GM12878 (cell line): ENCODE results near the gene FCER1G. TPM values are rescaled to one million over a fixed set of nuclear protein-coding genes. Genes with fewer than 3 reads are reported as not detected.
A peak's percentile ranks its signal among the peaks of the same experiment; 100 is the strongest.

Experiments
- CBFB ChIP-seq: IDR thresholded peaks from 2 replicates; pipeline ENCODE4 v1.6.1; 2016; ENCODE audit warnings: antibody characterized with exemption, low read depth
- CEBPB ChIP-seq, 2 experiments: fragments of 150-350 bp in 1 of 2; IDR thresholded peaks; 2 replicates each; pipeline ENCODE4 v1.6.1; 2012 to 2014; ENCODE audit warnings: low read depth in 2 of 2, low read length in 2 of 2, borderline replicate concordance in 1 of 2, inconsistent platforms in 1 of 2
- CHD4 ChIP-seq: fragments of 200-600 bp; sonication (generic); IDR thresholded peaks from 2 replicates; pipeline ENCODE4 v1.6.1; 2016; ENCODE audit warnings: mild to moderate bottlenecking
- JUND ChIP-seq: IDR thresholded peaks from 2 replicates; pipeline ENCODE4 v1.6.1; 2012; ENCODE audit warnings: low read depth, mild to moderate bottlenecking, low read length, improper control_type of control experiment, moderate library complexity
- KAT2A ChIP-seq: conservative IDR thresholded peaks from 2 replicates; pipeline ENCODE4 v1.6.1; 2011; ENCODE audit warnings: low read depth, low read length; ENCODE audit not compliant: control insufficient read depth
- MEF2A ChIP-seq: IDR thresholded peaks from 2 replicates; pipeline ENCODE4 v1.6.1; 2011; ENCODE audit warnings: low read depth, mild to moderate bottlenecking, low read length, moderate library complexity; ENCODE audit not compliant: insufficient read depth
- NBN ChIP-seq: fragments of 450-650 bp; IDR thresholded peaks from 2 replicates; pipeline ENCODE4 v1.6.1; 2016
- NR2C1 ChIP-seq: fragments of 450-650 bp; IDR thresholded peaks from 2 replicates; pipeline ENCODE4 v1.6.1; 2017; ENCODE audit warnings: antibody characterized with exemption, mild to moderate bottlenecking, moderate library complexity
- PAX5 ChIP-seq: IDR thresholded peaks from 2 replicates; pipeline ENCODE4 v1.6.1; 2011; ENCODE audit warnings: low read depth, low read length, borderline replicate concordance
- POLR2AphosphoS5 ChIP-seq: IDR thresholded peaks from 2 replicates; pipeline ENCODE4 v1.6.1; 2011; ENCODE audit warnings: mild to moderate bottlenecking, low read length, inconsistent platforms
- RAD21 ChIP-seq: IDR thresholded peaks from 2 replicates; pipeline ENCODE4 v1.6.1; 2011; ENCODE audit warnings: mild to moderate bottlenecking, low read depth, low read length, moderate library complexity; ENCODE audit not compliant: insufficient read depth
- SMAD5 ChIP-seq: IDR thresholded peaks from 2 replicates; pipeline ENCODE4 v1.6.1; 2016; ENCODE audit warnings: antibody characterized with exemption, low read depth
- SMARCA5 ChIP-seq: fragments of 450-650 bp; IDR thresholded peaks from 2 replicates; pipeline ENCODE4 v1.6.1; 2017; ENCODE audit warnings: mild to moderate bottlenecking
- SMC3 ChIP-seq: IDR thresholded peaks from 2 replicates; pipeline ENCODE4 v1.6.1; 2011; ENCODE audit warnings: low read length, improper control_type of control experiment, borderline replicate concordance
- SRF ChIP-seq, 2 experiments: IDR thresholded peaks; 2 replicates each; pipeline ENCODE4 v1.6.1; 2011; ENCODE audit warnings: low read depth in 2 of 2, low read length in 2 of 2, mild to moderate bottlenecking in 1 of 2, moderate library complexity in 1 of 2
- TBL1XR1 ChIP-seq: IDR thresholded peaks from 2 replicates; pipeline ENCODE4 v1.6.1; 2012; ENCODE audit warnings: low read depth, low read length, improper control_type of control experiment
- ZNF384 ChIP-seq: IDR thresholded peaks from 2 replicates; pipeline ENCODE4 v1.6.1; 2012; ENCODE audit warnings: low read depth, mild to moderate bottlenecking, low read length, improper control_type of control experiment, borderline replicate concordance
- polyA plus RNA-seq, 11 experiments: library from polyadenylated mRNA; depleted of rRNA in 4 of 11; unstranded in 6 of 11; stranded (reverse) in 5 of 11; fragments of >200 nt; fragmentation: Nextera tagmentation in 4 of 11; fragmentation: Illumina TruSeq in 1 of 11; extraction: Ambion mirVana in 4 of 11; extraction: Trizol in 1 of 11; gene quantifications; 1 replicate in 1 of 11; 2 replicates in 10 of 11; pipeline versions ENCODE4 v1.2.1 to v1.2.3, GENCODE V29; 2011 to 2016; ENCODE audit warnings: inconsistent platforms in 2 of 11, missing spikeins in 2 of 11, low read depth in 1 of 11
- total RNA-seq, 4 experiments: library from RNA; depleted of rRNA in 3 of 4; stranded (reverse); fragments of >200 nt in 3 of 4; fragmentation: Illumina TruSeq in 1 of 4; extraction: Trizol in 1 of 4; gene quantifications; 2 replicates each; pipeline versions ENCODE4 v1.2.1 to v1.2.3, GENCODE V29; 2013 to 2021
- TF ChIP-seq, protein P1 (sequence below), 3 experiments: IDR thresholded peaks in 2 of 3; conservative IDR thresholded peaks in 1 of 3; 2 replicates each; pipeline ENCODE4 v1.5.1; 2011; ENCODE audit warnings: low read depth in 3 of 3, low read length in 3 of 3, mild to moderate bottlenecking in 3 of 3, control low read depth in 2 of 3, moderate library complexity in 2 of 3, inconsistent platforms in 1 of 3, mixed read lengths in 1 of 3; ENCODE audit not compliant: control insufficient read depth in 2 of 3, insufficient read depth in 1 of 3; ENCODE audit errors: extremely low read depth in 1 of 3
- TF ChIP-seq, protein P2 (sequence below): fragments of 450-650 bp; IDR thresholded peaks from 2 replicates; pipeline ENCODE4 v1.6.1; 2017; ENCODE audit warnings: mild to moderate bottlenecking, moderate library complexity
- TF ChIP-seq, protein P3 (sequence below): IDR thresholded peaks from 2 replicates; pipeline ENCODE4 v1.6.1; 2011; ENCODE audit warnings: low read depth, mild to moderate bottlenecking, low read length, moderate library complexity, borderline replicate concordance; ENCODE audit errors: extremely low read depth
- TF ChIP-seq, protein P4 (sequence below): IDR thresholded peaks from 2 replicates; pipeline ENCODE4 v1.6.1; 2012; ENCODE audit warnings: mild to moderate bottlenecking, low read depth, low read length

FCER1G gene
- total and polyA plus RNA-seq, 10 of the 15 experiments (the other 5 are each of a cell fraction or from before 2014, with no cell fraction given): 0.40 to 1.9 (median 0.89) TPM

DNA sequence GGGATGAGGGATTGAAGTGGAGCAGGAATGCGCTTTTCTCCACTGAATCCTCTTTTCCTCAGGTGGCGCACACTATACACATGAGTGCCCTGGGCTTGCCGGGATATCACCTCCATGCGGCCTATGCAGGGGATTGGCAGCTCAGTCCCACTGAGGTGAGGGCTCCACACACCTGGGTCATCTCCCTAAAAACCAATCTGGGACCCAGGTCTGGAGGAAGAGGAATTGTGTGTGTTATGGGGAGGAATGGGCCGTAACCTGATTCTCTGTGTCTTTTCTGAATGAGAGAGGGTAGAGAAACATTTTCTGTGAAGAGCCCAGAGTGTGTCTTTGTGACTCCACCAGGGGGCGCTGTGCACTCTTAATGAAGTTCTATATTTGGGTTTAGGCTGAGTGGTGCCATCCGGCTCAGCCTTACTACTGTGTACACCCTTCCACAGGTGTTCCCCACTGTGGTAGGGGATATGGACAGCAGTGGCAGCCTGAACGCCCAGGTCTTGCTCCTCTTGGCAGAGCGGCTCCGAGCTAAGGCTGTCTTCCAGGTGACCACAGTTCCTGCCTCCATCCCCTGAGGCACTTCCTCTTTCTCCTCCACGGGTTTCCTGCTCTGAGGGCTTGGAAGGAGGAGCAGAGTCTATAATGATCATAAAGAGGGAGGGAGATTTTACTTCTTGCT, 12.2 kb downstream of the FCER1G start (continued):
- TF ChIP-seq, protein P1, sequence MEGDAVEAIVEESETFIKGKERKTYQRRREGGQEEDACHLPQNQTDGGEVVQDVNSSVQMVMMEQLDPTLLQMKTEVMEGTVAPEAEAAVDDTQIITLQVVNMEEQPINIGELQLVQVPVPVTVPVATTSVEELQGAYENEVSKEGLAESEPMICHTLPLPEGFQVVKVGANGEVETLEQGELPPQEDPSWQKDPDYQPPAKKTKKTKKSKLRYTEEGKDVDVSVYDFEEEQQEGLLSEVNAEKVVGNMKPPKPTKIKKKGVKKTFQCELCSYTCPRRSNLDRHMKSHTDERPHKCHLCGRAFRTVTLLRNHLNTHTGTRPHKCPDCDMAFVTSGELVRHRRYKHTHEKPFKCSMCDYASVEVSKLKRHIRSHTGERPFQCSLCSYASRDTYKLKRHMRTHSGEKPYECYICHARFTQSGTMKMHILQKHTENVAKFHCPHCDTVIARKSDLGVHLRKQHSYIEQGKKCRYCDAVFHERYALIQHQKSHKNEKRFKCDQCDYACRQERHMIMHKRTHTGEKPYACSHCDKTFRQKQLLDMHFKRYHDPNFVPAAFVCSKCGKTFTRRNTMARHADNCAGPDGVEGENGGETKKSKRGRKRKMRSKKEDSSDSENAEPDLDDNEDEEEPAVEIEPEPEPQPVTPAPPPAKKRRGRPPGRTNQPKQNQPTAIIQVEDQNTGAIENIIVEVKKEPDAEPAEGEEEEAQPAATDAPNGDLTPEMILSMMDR (IDR thresholded peaks at IDR 0.05 in 2 of 3, conservative IDR thresholded peaks at IDR 0.05 in 1 of 3; ENCODE audit: control insufficient read depth in 2 of 3, extremely low read depth in 1 of 3, insufficient read depth in 1 of 3, low read depth in 3 of 3, low read length in 3 of 3): peak; percentile 79 to 87 (median 84)
- TF ChIP-seq, protein P2, sequence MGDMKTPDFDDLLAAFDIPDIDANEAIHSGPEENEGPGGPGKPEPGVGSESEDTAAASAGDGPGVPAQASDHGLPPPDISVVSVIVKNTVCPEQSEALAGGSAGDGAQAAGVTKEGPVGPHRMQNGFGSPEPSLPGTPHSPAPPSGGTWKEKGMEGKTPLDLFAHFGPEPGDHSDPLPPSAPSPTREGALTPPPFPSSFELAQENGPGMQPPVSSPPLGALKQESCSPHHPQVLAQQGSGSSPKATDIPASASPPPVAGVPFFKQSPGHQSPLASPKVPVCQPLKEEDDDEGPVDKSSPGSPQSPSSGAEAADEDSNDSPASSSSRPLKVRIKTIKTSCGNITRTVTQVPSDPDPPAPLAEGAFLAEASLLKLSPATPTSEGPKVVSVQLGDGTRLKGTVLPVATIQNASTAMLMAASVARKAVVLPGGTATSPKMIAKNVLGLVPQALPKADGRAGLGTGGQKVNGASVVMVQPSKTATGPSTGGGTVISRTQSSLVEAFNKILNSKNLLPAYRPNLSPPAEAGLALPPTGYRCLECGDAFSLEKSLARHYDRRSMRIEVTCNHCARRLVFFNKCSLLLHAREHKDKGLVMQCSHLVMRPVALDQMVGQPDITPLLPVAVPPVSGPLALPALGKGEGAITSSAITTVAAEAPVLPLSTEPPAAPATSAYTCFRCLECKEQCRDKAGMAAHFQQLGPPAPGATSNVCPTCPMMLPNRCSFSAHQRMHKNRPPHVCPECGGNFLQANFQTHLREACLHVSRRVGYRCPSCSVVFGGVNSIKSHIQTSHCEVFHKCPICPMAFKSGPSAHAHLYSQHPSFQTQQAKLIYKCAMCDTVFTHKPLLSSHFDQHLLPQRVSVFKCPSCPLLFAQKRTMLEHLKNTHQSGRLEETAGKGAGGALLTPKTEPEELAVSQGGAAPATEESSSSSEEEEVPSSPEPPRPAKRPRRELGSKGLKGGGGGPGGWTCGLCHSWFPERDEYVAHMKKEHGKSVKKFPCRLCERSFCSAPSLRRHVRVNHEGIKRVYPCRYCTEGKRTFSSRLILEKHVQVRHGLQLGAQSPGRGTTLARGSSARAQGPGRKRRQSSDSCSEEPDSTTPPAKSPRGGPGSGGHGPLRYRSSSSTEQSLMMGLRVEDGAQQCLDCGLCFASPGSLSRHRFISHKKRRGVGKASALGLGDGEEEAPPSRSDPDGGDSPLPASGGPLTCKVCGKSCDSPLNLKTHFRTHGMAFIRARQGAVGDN: no peak
- TF ChIP-seq KAT2A (no peak), CBFB (no peak), SRF (IDR thresholded peaks at IDR 0.05; ENCODE audit: low read depth in 2 of 2, low read length in 2 of 2) (peak; percentile 59 to 72; a peak in 3 of 4 replicates), JUND (no peak), RAD21 (peak; percentile 69), CHD4 (no peak), CEBPB (IDR thresholded peaks at IDR 0.05; ENCODE audit: borderline replicate concordance in 1 of 2, low read depth in 2 of 2, low read length in 2 of 2) (no peak), ZNF384 (peak; percentile 29; the same call in 1 of the 2 replicates), NBN (peak; percentile 70), MEF2A (peak; percentile 86), SMAD5 (no peak), PAX5 (no peak), TBL1XR1 (no peak), SMC3 (peak; percentile 89; the same call in 1 of the 2 replicates), POLR2AphosphoS5 (no peak), NR2C1 (no peak), SMARCA5 (peak; percentile 53; the same call in 1 of the 2 replicates)
- TF ChIP-seq, protein P3, sequence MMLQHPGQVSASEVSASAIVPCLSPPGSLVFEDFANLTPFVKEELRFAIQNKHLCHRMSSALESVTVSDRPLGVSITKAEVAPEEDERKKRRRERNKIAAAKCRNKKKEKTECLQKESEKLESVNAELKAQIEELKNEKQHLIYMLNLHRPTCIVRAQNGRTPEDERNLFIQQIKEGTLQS: no peak
- TF ChIP-seq, protein P4, sequence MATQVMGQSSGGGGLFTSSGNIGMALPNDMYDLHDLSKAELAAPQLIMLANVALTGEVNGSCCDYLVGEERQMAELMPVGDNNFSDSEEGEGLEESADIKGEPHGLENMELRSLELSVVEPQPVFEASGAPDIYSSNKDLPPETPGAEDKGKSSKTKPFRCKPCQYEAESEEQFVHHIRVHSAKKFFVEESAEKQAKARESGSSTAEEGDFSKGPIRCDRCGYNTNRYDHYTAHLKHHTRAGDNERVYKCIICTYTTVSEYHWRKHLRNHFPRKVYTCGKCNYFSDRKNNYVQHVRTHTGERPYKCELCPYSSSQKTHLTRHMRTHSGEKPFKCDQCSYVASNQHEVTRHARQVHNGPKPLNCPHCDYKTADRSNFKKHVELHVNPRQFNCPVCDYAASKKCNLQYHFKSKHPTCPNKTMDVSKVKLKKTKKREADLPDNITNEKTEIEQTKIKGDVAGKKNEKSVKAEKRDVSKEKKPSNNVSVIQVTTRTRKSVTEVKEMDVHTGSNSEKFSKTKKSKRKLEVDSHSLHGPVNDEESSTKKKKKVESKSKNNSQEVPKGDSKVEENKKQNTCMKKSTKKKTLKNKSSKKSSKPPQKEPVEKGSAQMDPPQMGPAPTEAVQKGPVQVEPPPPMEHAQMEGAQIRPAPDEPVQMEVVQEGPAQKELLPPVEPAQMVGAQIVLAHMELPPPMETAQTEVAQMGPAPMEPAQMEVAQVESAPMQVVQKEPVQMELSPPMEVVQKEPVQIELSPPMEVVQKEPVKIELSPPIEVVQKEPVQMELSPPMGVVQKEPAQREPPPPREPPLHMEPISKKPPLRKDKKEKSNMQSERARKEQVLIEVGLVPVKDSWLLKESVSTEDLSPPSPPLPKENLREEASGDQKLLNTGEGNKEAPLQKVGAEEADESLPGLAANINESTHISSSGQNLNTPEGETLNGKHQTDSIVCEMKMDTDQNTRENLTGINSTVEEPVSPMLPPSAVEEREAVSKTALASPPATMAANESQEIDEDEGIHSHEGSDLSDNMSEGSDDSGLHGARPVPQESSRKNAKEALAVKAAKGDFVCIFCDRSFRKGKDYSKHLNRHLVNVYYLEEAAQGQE: no peak
